Measurements from ENCODE around the gene WLS.
"Not testable (repeated sequence)": the region's sequence is repeated elsewhere in the genome, so short reads cannot be mapped to it uniquely, and the experiment has no call there.

The WLS gene

DNA sequence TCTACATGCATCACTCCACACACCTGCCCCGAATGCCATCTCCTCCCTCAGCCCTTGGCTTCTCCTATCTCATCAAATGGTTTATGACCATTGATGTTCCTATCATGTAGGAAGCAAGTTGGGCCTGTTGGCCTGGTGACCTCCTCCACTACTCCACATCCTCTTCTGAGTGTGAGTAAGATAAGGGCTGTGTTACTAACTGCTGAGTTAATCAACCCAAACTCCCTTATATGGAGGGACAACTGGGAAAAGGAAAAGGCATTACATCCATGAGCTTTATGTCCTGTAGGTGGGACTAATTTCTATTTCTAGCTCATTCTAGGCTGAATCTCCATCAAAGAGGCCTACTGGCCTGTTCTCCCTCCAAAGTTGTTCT lies 57.6 kb downstream of the WLS start:
- H3K27me3 ChIP-seq (ENCODE audit: insufficient read depth, low read depth): no peaks in the 10 kb centered on the region
- H3K27ac ChIP-seq: no peak overlapping the region
- no peak overlapping the region for H3K4me3 ChIP-seq (IDR thresholded peaks at IDR 0.05; ENCODE audit: insufficient read depth, low read depth, low read length)
- no peaks in the 10 kb centered on the region for H4K20me1 ChIP-seq (ENCODE audit: insufficient read depth)
- H3K4me2 ChIP-seq: no peak overlapping the region
- TF ChIP-seq, protein P1, sequence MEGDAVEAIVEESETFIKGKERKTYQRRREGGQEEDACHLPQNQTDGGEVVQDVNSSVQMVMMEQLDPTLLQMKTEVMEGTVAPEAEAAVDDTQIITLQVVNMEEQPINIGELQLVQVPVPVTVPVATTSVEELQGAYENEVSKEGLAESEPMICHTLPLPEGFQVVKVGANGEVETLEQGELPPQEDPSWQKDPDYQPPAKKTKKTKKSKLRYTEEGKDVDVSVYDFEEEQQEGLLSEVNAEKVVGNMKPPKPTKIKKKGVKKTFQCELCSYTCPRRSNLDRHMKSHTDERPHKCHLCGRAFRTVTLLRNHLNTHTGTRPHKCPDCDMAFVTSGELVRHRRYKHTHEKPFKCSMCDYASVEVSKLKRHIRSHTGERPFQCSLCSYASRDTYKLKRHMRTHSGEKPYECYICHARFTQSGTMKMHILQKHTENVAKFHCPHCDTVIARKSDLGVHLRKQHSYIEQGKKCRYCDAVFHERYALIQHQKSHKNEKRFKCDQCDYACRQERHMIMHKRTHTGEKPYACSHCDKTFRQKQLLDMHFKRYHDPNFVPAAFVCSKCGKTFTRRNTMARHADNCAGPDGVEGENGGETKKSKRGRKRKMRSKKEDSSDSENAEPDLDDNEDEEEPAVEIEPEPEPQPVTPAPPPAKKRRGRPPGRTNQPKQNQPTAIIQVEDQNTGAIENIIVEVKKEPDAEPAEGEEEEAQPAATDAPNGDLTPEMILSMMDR (conservative IDR thresholded peaks at IDR 0.05; ENCODE audit: low read depth, low read length): no peak
- no peak overlapping the region for H3K9ac ChIP-seq
- H2AFZ ChIP-seq (ENCODE audit: low read depth): no peak overlapping the region
- no peaks in the 10 kb centered on the region for H3K79me2 ChIP-seq (ENCODE audit: insufficient read depth, low read depth)
- no peaks in the 10 kb centered on the region for H3K36me3 ChIP-seq (ENCODE audit: insufficient read depth)
- peaks cover 48% of the 10 kb centered on the region for H3K4me1 ChIP-seq (ENCODE audit: low read depth, poor library complexity, severe bottlenecking)

DNA sequence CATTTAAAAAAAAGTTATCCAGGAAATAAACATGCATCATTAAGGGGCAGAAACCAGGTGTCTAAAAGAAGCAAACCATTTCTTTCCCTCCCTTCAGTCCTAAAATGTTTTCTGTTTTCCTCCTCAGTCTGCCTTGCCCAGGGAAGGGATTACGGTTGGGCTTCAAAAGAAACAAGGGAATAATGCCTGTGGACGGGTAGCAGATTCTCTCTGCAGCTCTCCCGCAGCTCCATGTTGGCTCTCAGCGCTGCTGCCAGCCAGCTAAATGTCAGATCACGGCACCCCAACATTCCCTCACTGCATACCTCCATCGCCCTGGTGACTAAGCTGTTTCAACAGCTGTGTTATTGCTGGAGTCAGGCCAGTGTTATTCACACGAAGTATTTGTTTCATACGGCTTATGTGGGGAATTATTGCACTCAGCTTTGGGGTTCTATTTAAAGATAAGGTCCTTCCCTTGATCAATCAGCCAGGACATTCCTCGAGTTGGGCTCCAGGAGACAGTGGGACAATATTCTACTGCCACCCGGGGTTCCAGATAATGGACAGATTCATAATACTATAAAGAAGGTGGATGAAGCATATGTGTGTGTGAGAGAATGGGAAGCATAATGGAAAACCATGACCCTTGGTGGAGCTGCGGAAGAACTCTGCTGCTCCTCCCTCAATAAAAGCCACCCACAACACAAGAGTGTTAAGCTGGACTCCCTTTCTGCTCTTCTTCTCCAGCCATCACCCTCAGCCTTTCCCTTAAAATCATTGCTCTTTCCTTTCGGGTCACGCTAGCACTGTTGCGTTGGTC lies 58.2 kb downstream of the WLS start:
- Histone ChIP-seq H3K27ac (peak overlapping the region; percentile 39; the same call in 1 of the 2 replicates), H2AFZ (ENCODE audit: low read depth) (no peak overlapping the region; the same call in 1 of the 2 replicates), H3K4me2 (peak overlapping the region; percentile 22; the same call in 1 of the 2 replicates), H3K4me3 (IDR thresholded peaks at IDR 0.05; ENCODE audit: insufficient read depth, low read depth, low read length) (peak overlapping the region; percentile 21), H3K4me1 (ENCODE audit: low read depth, poor library complexity, severe bottlenecking) (peaks cover 42% of the 10 kb centered on the region), H3K27me3 (ENCODE audit: insufficient read depth, low read depth) (no peaks in the 10 kb centered on the region), H4K20me1 (ENCODE audit: insufficient read depth) (no peaks in the 10 kb centered on the region), H3K79me2 (ENCODE audit: insufficient read depth, low read depth) (no peaks in the 10 kb centered on the region), H3K36me3 (ENCODE audit: insufficient read depth) (no peaks in the 10 kb centered on the region), H3K9ac (no peak overlapping the region)
- TF ChIP-seq, protein P1 (conservative IDR thresholded peaks at IDR 0.05; ENCODE audit: low read depth, low read length): no peak

DNA sequence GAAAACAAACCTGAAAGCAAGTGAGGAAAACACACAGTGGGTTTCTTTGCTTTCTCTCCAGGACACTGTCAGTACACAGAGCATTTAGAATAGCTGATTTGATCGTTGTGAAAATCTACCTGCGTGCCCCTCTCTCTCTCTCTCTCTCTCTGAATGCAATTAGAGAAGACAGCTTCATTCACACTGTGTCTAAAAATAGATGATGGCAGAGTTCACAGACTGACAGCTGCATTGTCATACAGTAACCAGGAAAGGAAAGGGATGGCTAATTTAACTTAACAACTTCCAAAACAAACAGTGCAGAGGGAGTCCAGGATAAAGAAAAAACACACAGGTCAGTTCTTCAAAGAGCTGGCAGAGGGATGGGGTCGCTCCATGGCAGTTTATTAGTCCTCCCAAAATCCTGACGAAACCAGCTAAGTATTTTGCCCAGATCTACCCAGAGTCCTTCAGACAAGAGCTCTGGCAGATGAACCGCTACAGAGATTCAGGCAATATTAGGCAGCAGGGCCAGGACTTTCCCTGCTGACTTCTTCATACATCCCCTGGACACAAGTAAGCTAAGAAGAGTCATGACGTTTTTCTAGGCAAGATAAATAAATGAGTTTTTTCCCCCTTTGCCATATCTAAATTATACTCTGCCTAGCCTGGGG lies 58.9 kb downstream of the WLS start:
- no peaks in the 10 kb centered on the region for H3K36me3 ChIP-seq (ENCODE audit: insufficient read depth)
- TF ChIP-seq, protein P1 (conservative IDR thresholded peaks at IDR 0.05; ENCODE audit: low read depth, low read length): no peak
- H3K27ac ChIP-seq: peak overlapping the region; percentile 39; the same call in 1 of the 2 replicates
- H3K27me3 ChIP-seq (ENCODE audit: insufficient read depth, low read depth): no peaks in the 10 kb centered on the region
- H3K4me1 ChIP-seq (ENCODE audit: low read depth, poor library complexity, severe bottlenecking): peaks cover 35% of the 10 kb centered on the region
- H2AFZ ChIP-seq (ENCODE audit: low read depth): peak overlapping the region; percentile 34; the same call in 1 of the 2 replicates
- no peak overlapping the region for H3K9ac ChIP-seq
- peak overlapping the region; percentile 21 for H3K4me3 ChIP-seq (IDR thresholded peaks at IDR 0.05; ENCODE audit: insufficient read depth, low read depth, low read length)
- no peaks in the 10 kb centered on the region for H4K20me1 ChIP-seq (ENCODE audit: insufficient read depth)
- H3K4me2 ChIP-seq: peak overlapping the region; percentile 22
- H3K79me2 ChIP-seq (ENCODE audit: insufficient read depth, low read depth): no peaks in the 10 kb centered on the region

- H3K27me3 ChIP-seq (ENCODE audit: insufficient read depth, low read depth); H3K9ac ChIP-seq; H3K36me3 ChIP-seq (ENCODE audit: insufficient read depth); H3K79me2 ChIP-seq (ENCODE audit: insufficient read depth, low read depth); H2AFZ ChIP-seq (ENCODE audit: low read depth); H3K27ac ChIP-seq; H3K4me2 ChIP-seq; H3K4me3 ChIP-seq (IDR thresholded peaks at IDR 0.05; ENCODE audit: insufficient read depth, low read depth, low read length); H4K20me1 ChIP-seq (ENCODE audit: insufficient read depth): not testable (repeated sequence)
- peaks cover 26% of the 10 kb centered on the region for H3K4me1 ChIP-seq (ENCODE audit: low read depth, poor library complexity, severe bottlenecking)
Observed at GRCh38 chr1:68171795-68172194, 60.5 kb downstream of the WLS start.
